Measurements from ENCODE around the gene ARHGEF11. TPM values are rescaled to one million over a fixed set of nuclear protein-coding genes. Genes with fewer than 3 reads are reported as not detected.
A peak's percentile ranks its signal among the peaks of the same experiment; 100 is the strongest.

The ARHGEF11 gene
- total and polyA plus RNA-seq, 4 donors, result 14.2 to 44.1 (median 31.9) TPM

- no peak for ATAC-seq (ENCODE audit: insufficient read depth, low FRiP score)
- Histone ChIP-seq H3K9me3 (ENCODE audit: control insufficient read depth in 4 of 4, insufficient read depth in 3 of 4, low read length in 3 of 4) (no peaks in the 10 kb centered on the region), H3K27ac (ENCODE audit: low read depth in 1 of 2, low read length in 1 of 2) (peak overlapping the region in 1 of 2 donors; percentile 76), H3K4me1 (ENCODE audit: control insufficient read depth in 5 of 5, insufficient read depth in 5 of 5, low read length in 5 of 5) (peaks cover 0 to 86% (median 35%) of the 10 kb centered on the region in 5 donors), H3K4me3 (no peak overlapping the region), H3K27me3 (ENCODE audit: control insufficient read depth in 3 of 3, insufficient read depth in 3 of 3, low read length in 2 of 3) (peaks cover 0 to 3% (median 0%) of the 10 kb centered on the region in 3 donors), H3K36me3 (ENCODE audit: control insufficient read depth in 4 of 4, insufficient read depth in 4 of 4, low read length in 4 of 4) (no peaks in the 10 kb centered on the region), H3K9ac (ENCODE audit: insufficient read depth in 1 of 2, low read length in 2 of 2) (no peak overlapping the region)
- 70 to 71% methylated on average over 12 of the region's 12 CpGs for WGBS, 2 donors
- no peak for TF ChIP-seq CTCF (IDR thresholded peaks at IDR 0.05; ENCODE audit: control extremely low read depth, extremely low read depth)
- no peak for DNase-seq
These were observed 146.4 kb downstream of the ARHGEF11 start for GRCh38 chr1:156898971-156899664.

- no peak for ATAC-seq (ENCODE audit: insufficient read depth, low FRiP score)
- Histone ChIP-seq H3K36me3 (ENCODE audit: control insufficient read depth in 4 of 4, insufficient read depth in 4 of 4, low read length in 4 of 4) (no peaks in the 10 kb centered on the region), H3K27me3 (ENCODE audit: control insufficient read depth in 3 of 3, insufficient read depth in 3 of 3, low read length in 2 of 3) (peaks cover 0 to under 1% (median 0%) of the 10 kb centered on the region in 3 donors), H3K4me3 (no peak overlapping the region), H3K4me1 (ENCODE audit: control insufficient read depth in 5 of 5, insufficient read depth in 5 of 5, low read length in 5 of 5) (peaks cover 0 to 82% (median 33%) of the 10 kb centered on the region in 5 donors), H3K9me3 (ENCODE audit: control insufficient read depth in 4 of 4, insufficient read depth in 3 of 4, low read length in 3 of 4) (no peaks in the 10 kb centered on the region), H3K9ac (ENCODE audit: insufficient read depth in 1 of 2, low read length in 2 of 2) (peak overlapping the region in 1 of 2 donors; percentile 36), H3K27ac (ENCODE audit: low read depth in 1 of 2, low read length in 1 of 2) (peak overlapping the region; percentile 10 to 89)
- WGBS, 2 donors, result 10 to 24% methylated on average over 10 to 12 of the region's 13 CpGs
- no peak for TF ChIP-seq CTCF (IDR thresholded peaks at IDR 0.05; ENCODE audit: control extremely low read depth, extremely low read depth)
- DNase-seq, result peak; percentile 84 to 93 (median 87)
These were observed 147.4 kb downstream of the ARHGEF11 start for GRCh38 chr1:156898161-156898566.

- TF ChIP-seq CTCF (IDR thresholded peaks at IDR 0.05; ENCODE audit: control extremely low read depth, extremely low read depth), result no peak
- Histone ChIP-seq H3K9me3 (ENCODE audit: control insufficient read depth in 4 of 4, insufficient read depth in 3 of 4, low read length in 3 of 4) (no peaks in the 10 kb centered on the region), H3K27ac (ENCODE audit: low read depth in 1 of 2, low read length in 1 of 2) (peak overlapping the region; percentile 10 to 89), H3K4me3 (no peak overlapping the region), H3K9ac (ENCODE audit: insufficient read depth in 1 of 2, low read length in 2 of 2) (no peak overlapping the region), H3K4me1 (ENCODE audit: control insufficient read depth in 5 of 5, insufficient read depth in 5 of 5, low read length in 5 of 5) (peaks cover 0 to 83% (median 32%) of the 10 kb centered on the region in 5 donors), H3K36me3 (ENCODE audit: control insufficient read depth in 4 of 4, insufficient read depth in 4 of 4, low read length in 4 of 4) (no peaks in the 10 kb centered on the region), H3K27me3 (ENCODE audit: control insufficient read depth in 3 of 3, insufficient read depth in 3 of 3, low read length in 2 of 3) (peaks cover 0 to 3% (median 0%) of the 10 kb centered on the region in 3 donors)
- DNase-seq (no peak), ATAC-seq (ENCODE audit: insufficient read depth, low FRiP score) (no peak)
- 74 to 79% methylated on average over 14 of the region's 14 CpGs for WGBS, 2 donors
These were observed 148.3 kb downstream of the ARHGEF11 start for GRCh38 chr1:156897078-156897825.

Measured in lung (tissue), 12 donors.